ENCODE data around the gene ST6GALNAC5. TPM values are rescaled to one million over a fixed set of nuclear protein-coding genes. Genes with fewer than 3 reads are reported as not detected.

ST6GALNAC5 gene
- total RNA-seq, 4 donors from 2014 or later: 5.3 to 8.7 (median 8.2) TPM

DNA sequence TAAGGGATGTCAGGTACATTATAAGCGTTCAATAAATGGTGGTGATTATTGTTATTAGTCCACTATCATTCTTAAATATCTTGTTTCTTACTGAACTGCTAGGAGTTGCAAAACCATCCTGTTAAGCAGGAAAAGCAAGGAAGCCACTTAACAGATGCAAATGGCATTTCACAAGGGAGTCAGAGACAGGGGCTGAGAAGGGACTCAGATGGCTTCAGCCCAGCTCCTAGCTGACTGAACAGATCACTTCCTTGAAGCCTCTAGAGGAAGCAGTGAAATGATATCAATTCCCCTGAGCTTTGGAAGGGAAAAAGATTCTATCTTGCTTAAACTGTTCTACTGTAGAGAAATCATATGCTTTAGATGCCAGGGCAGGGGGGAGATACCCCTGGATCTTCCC, 151.5 kb downstream of the ST6GALNAC5 start:
- Histone ChIP-seq H3K4me3 (no peak overlapping the region), H3K27me3 (no peaks in the 10 kb centered on the region), H3K27ac (replicated peaks in 1 of 4) (no peak overlapping the region), H3K9me3 (no peaks in the 10 kb centered on the region), H3K4me1 (no peaks in the 10 kb centered on the region), H3K36me3 (no peaks in the 10 kb centered on the region)
- TF ChIP-seq, protein P1, sequence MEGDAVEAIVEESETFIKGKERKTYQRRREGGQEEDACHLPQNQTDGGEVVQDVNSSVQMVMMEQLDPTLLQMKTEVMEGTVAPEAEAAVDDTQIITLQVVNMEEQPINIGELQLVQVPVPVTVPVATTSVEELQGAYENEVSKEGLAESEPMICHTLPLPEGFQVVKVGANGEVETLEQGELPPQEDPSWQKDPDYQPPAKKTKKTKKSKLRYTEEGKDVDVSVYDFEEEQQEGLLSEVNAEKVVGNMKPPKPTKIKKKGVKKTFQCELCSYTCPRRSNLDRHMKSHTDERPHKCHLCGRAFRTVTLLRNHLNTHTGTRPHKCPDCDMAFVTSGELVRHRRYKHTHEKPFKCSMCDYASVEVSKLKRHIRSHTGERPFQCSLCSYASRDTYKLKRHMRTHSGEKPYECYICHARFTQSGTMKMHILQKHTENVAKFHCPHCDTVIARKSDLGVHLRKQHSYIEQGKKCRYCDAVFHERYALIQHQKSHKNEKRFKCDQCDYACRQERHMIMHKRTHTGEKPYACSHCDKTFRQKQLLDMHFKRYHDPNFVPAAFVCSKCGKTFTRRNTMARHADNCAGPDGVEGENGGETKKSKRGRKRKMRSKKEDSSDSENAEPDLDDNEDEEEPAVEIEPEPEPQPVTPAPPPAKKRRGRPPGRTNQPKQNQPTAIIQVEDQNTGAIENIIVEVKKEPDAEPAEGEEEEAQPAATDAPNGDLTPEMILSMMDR (IDR thresholded peaks at IDR 0.05): no peak
- TF ChIP-seq POLR2AphosphoS5 (IDR thresholded peaks at IDR 0.05) (no peak), POLR2A (IDR thresholded peaks at IDR 0.05; ENCODE audit: low read depth) (no peak), EP300 (IDR thresholded peaks at IDR 0.05) (no peak)
- intact Hi-C loops (cut with DNase I): no loop called here
- no peak for DNase-seq (ENCODE audit: extremely low spot score)
- WGBS: 89% methylated on average over 1 of the region's 1 CpG

DNA sequence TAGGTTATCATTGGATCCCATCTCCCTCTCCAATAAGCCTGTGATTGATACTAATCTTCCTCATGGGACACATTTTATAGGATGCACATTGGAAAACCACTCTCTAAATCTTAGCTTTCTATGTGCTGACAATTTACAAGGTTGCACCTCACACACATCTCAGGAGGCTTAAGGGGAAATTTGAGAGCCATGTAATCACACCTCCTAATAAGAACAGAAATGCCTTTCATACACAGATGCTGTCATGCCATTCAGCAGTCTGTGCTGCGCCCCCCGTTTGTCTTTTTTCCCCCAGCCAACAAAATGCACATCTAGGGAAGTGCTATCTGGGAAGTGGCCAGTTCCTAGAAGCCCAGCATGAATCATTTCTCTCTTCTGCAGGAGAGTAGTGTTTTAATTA, 154.5 kb downstream of the ST6GALNAC5 start:
- no peaks in the 10 kb centered on the region for H3K36me3 ChIP-seq
- no peak for TF ChIP-seq EP300 (IDR thresholded peaks at IDR 0.05)
- TF ChIP-seq POLR2A (IDR thresholded peaks at IDR 0.05; ENCODE audit: low read depth): no peak
- TF ChIP-seq, protein P1 (IDR thresholded peaks at IDR 0.05): no peak
- TF ChIP-seq POLR2AphosphoS5 (IDR thresholded peaks at IDR 0.05): no peak
- no peak overlapping the region for H3K4me3 ChIP-seq
- 39% methylated on average over 2 of the region's 2 CpGs for WGBS
- intact Hi-C loops (cut with DNase I): no loop called here
- H3K27me3 ChIP-seq: no peaks in the 10 kb centered on the region
- no peaks in the 10 kb centered on the region for H3K9me3 ChIP-seq
- no peaks in the 10 kb centered on the region for H3K4me1 ChIP-seq
- no peak for DNase-seq (ENCODE audit: extremely low spot score)
- H3K27ac ChIP-seq (replicated peaks in 1 of 4): no peak overlapping the region

DNA sequence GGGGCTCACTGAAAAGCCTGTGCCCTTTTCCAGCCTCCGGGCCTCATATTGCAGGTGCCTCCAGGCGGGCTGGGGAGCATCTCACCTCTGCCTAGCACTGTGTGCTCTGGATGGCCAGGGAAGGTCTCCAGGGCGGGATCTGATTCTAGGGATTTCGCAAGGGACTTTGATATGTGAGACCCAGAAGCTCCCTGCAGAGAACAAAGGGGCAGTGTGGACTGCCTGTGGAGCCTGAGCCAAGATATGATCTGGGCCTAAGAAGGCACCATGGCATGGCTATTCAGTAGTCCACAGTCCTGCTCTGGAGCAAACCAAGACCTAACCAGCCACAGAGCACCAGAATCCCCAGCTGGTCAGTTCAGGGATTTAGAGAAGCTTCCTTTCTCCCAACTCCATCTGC, 157.2 kb downstream of the ST6GALNAC5 start:
- Histone ChIP-seq H3K27ac (replicated peaks in 1 of 4) (no peak overlapping the region), H3K36me3 (no peaks in the 10 kb centered on the region), H3K9me3 (no peaks in the 10 kb centered on the region), H3K4me3 (no peak overlapping the region), H3K4me1 (no peaks in the 10 kb centered on the region), H3K27me3 (no peaks in the 10 kb centered on the region)
- TF ChIP-seq EP300 (IDR thresholded peaks at IDR 0.05) (no peak), POLR2A (IDR thresholded peaks at IDR 0.05; ENCODE audit: low read depth) (no peak), POLR2AphosphoS5 (IDR thresholded peaks at IDR 0.05) (no peak)
- TF ChIP-seq, protein P1 (IDR thresholded peaks at IDR 0.05): no peak
- intact Hi-C loops (cut with DNase I): no loop called here
- WGBS: 100% methylated on average over 1 of the region's 4 CpGs
- no peak for DNase-seq (ENCODE audit: extremely low spot score)

DNA sequence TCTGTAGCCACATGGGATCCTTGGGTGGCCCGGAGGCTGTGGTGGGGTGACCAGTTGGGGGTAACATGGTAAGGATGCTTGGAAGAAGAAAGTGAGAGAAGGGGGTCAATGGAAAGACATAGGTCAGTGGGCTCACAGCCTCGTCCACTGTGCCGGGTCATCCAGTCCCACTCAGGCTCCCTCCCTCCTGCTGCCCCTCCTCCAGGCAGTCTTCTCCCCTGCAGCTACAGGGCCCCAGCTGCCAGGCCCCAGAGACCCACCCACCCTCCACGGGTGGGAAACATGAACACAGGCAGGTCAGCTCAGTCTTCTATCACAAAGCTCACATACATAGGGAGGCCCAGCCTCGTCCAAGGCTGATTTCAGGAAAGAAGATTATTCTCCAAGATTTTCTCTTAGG, 158.3 kb downstream of the ST6GALNAC5 start:
- WGBS: 84% methylated on average over 5 of the region's 5 CpGs
- no peaks in the 10 kb centered on the region for H3K36me3 ChIP-seq
- no peak overlapping the region for H3K27ac ChIP-seq (replicated peaks in 1 of 4)
- no peak for DNase-seq (ENCODE audit: extremely low spot score)
- H3K27me3 ChIP-seq: no peaks in the 10 kb centered on the region
- H3K4me1 ChIP-seq: peaks cover 0 to 3% (median 0%) of the 10 kb centered on the region in 4 donors
- H3K4me3 ChIP-seq: no peak overlapping the region
- H3K9me3 ChIP-seq: no peaks in the 10 kb centered on the region
- TF ChIP-seq, protein P1 (IDR thresholded peaks at IDR 0.05): no peak
- TF ChIP-seq POLR2A (IDR thresholded peaks at IDR 0.05; ENCODE audit: low read depth): no peak
- TF ChIP-seq EP300 (IDR thresholded peaks at IDR 0.05): no peak
- no peak for TF ChIP-seq POLR2AphosphoS5 (IDR thresholded peaks at IDR 0.05)
- intact Hi-C loops (cut with DNase I): no loop called here

DNA sequence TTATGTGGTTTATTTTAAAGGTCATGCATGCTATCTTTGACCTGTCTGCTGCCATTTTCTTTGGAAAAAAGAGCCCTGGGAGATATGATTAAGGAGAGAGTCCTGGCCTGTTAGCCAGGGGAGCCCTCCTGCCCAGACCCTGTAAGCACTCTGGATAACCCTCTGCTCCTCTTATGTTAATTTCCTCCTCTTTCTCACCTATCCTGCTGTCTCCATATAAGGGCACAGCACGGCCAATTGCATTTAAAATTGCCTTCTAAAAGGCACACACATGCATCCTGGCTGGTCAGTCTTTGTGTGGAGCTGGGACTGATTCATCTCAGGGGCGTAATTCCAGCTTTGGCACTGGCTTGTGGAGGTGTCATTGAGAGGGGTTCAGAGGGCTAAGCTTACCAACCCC, 158.9 kb downstream of the ST6GALNAC5 start:
- peaks cover 0 to 3% (median 0%) of the 10 kb centered on the region in 4 donors for H3K4me1 ChIP-seq
- intact Hi-C loops (cut with DNase I): no loop called here
- no peak overlapping the region for H3K27ac ChIP-seq (replicated peaks in 1 of 4)
- no peaks in the 10 kb centered on the region for H3K27me3 ChIP-seq
- H3K9me3 ChIP-seq: no peaks in the 10 kb centered on the region
- WGBS: 66% methylated on average over 2 of the region's 2 CpGs
- TF ChIP-seq EP300 (IDR thresholded peaks at IDR 0.05) (no peak), POLR2A (IDR thresholded peaks at IDR 0.05; ENCODE audit: low read depth) (no peak), POLR2AphosphoS5 (IDR thresholded peaks at IDR 0.05) (no peak)
- TF ChIP-seq, protein P1 (IDR thresholded peaks at IDR 0.05): no peak
- no peak overlapping the region for H3K4me3 ChIP-seq
- DNase-seq (ENCODE audit: extremely low spot score): no peak
- H3K36me3 ChIP-seq: no peaks in the 10 kb centered on the region

Measured in esophagus muscularis mucosa (tissue), 4 donors.